GM10847 (cell line): ENCODE measurements around the gene DYRK1A.

ENCODE experiments used
- POLR2A ChIP-seq: IDR thresholded peaks from 2 replicates; pipeline ENCODE4 v1.6.1; 2011; ENCODE audit not compliant: insufficient read length; ENCODE audit errors: extremely low read depth

DYRK1A gene

DNA sequence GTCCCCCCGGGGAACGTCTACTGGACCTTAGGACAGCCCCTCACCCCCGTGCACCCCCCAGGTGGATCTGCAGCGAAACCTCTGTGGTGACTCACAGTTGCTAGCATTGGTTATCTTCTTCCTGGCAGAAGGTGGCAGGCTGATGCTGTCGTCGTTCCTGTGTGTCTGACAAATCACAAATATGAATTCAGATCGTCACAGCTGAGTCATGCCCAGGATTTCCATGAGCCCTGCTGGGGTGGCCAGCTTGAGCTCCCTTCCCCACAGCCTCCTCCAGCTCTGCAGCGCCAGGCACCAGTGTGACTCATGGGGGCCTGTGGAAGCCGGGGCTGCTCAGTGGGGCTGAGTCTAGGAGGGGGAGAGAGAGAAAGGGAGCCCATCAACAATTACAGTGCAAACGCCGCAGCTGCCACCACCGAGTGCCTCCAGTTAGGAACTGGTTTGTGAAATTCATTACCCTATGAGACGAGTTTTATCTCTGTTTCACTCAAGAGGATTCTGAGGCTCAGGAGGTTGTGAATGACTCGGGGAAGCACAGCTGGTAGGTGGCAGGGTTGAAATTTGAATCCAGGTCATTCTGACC is 197.9 kb downstream of the DYRK1A start:
- TF ChIP-seq POLR2A: no peak

DNA sequence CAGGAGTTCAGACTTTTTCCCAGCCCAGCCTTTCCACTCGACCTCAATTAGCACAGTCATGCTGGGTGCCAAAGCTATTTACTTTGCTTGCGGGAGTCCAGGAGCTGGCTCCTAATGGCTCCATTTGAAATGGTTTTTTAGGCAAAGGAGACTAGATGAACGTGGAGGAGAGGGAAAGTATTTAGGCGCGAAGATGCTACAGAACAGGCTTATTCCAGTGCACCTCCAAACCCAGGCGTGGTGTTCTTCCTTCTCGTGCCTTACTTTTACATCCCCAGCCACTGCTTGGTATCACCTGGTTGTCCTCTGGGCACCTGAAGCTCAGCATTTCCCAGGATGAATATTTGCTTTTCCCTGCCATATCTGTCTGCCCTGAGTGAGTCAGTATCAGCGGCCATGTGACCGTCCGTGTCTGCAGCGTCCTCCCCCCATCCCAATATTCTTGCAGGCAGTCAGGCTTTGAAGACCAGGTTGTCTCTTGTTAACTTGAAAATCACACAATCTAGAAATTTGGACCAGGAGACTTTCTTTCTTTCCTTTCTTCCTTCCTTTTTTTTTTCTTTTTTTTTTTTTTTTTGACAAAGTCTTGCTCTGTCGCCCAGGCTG is 198.5 kb downstream of the DYRK1A start:
- TF ChIP-seq POLR2A: no peak

DNA sequence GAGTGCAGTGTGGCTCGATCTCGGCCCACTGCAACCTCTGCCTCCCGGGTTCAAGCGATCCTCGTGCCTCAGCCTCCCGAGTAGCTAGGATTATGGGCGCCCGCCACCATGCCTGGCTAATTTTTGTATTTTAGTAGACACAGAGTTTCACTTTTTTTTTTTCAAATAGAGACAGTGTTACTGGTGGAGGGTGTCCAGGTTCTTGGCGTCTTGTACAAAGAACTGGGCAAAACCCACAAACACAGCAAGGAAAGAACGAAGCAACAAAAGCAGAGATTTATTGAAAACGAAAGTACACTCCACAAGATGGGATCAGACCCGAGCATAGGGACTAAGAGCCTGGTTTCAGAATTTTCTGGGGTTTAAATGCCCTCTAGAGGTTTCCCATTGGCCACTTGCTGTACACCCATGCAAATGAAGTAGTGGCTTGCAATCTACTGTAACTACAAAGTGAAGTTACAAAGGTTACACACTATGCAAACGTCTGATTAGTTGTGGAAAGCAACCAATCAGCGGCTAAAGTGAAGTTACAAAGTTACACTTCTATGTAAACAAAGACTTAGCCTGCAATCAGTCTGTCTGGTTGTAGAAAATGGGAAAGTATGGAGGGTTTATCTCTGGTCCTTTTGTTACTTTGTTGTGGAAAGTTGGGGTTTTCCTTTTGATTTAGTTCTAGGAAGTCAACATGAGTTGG is 199.1 kb downstream of the DYRK1A start:
- no peak for TF ChIP-seq POLR2A

DNA sequence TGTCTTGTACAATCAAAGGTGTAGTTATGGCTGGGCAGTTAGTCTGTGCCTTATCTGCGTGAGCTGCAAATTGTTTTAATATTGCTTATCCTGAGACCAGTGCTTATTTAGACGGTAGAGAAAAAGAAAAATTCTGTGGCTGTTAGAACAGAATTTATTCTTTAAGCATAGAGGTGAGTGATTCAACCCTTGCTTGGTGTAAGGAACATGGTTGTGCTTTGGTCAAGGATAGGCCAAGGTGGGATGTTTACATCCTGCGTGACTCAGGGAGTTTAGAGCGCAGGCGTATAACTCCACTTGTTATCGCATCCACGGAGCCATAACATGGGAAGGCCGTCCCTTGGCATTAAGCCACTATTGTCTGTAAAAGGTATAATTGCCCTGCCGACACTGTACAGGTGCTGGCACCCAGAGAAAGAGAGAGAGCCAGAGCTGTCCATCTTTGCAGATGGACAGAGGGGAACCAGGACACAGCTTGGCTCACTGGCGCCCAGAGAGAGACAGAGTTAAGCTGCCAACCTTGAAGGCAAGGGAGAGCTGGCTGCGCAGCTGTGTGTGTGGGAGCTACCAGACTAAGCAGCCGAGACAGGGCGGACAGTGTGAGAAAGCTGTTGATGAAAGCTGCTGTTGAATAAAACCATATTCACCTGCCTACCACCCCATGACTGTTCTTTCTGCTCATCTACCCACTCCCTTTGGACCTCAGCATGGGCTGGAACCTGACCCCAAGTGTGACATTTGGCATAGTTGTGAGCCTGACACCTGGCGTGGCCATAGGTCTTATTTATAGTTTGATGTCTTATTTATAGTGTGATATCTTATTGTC is 200.4 kb downstream of the DYRK1A start:
- no peak for TF ChIP-seq POLR2A

DNA sequence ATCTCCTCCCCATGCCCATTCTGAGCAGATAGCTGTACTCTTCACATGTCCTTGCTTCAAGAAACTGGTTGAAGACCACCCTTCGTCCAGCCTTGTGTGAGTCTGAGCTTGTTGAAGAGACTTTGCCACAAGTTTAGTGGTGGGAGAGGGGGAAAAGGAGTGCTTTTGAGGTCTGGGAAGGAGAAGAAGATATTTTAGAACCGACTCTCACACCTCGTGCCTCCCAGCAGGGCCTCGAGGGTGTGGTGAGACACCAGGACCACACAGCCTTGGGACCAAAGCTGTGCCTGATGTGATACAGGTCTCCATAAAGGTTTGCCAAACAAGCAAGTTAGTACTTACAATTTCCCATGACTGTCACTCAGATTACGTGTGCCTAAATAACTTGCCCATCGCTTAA is 201.8 kb downstream of the DYRK1A start:
- TF ChIP-seq POLR2A: no peak

DNA sequence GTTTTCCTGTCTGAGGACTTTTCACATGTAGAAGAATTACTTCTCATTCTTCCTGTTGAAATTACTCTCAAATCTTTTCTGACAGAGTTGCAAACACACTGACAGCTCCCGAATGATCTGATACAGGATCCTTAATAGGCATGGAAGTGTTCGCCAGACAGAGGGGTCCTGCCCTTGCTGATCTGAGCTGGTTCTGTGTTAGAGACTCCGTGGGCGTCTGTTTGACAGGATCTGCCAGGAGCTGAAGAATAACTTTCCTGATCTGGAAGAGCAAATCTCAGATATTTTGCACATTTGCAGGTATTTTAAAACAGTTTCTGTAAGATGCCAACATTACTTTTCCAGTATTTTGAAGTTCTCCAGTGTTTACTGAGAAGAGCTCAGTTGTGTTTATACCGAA is 202.3 kb downstream of the DYRK1A start:
- TF ChIP-seq POLR2A: no peak

DNA sequence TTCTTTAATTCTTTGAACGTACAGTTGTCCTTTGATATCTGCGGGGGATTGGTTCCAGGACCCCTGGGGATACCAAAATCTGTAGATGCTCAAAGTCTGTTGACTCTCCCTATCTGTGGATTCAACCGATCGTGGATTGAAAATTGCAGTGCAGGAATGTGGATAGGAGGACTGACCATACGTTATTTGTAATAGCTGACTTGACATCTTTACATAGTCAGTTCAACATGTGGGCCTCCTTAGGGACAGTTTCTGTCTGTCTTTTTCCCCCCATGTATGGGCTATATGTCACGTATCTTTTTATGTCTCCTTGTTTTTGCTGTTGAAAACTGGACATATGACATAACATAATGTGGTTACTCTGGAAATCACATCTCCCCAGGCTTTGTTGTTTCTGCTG is 204.9 kb downstream of the DYRK1A start:
- no peak for TF ChIP-seq POLR2A

DNA sequence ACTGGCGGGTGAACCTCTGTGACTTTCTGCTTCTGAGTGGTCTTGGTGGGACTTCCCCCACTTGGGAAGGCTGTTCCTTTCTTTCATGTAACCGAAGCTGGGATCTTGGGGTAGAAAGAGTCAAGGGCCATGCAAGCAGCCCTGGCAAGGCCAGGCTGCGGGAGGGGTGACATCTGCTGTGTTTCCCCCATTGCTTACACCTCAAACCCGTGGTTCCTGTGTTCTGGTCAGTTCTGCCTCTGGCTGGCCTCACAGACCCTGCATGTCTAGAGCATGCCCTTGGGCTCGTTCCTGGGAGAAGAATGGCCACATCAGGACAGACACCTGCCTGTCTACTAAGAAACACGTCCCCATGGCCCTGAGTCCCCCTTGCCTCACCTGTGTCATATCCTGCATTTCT is 207.7 kb downstream of the DYRK1A start:
- TF ChIP-seq POLR2A: no peak

DNA sequence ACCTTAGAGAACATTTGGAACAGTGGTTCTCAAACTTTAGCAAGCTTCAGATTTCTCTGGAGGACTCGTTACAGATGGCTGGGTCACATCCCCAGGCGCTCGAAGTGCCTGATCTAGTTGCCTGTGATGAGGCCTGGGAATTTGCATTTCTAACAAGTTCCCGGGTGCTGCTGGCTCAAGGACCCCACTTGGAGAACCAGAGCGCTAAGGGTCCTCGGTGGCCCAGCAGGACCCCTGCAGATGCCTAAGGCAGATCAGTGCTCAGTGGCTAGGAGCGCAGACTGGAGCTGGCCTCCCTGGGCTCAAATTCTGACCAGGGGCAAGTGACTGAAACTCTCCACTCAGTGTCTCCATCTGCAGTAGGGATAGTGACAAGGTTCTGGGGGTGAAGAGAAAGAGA is 208.2 kb downstream of the DYRK1A start:
- TF ChIP-seq POLR2A: no peak

DNA sequence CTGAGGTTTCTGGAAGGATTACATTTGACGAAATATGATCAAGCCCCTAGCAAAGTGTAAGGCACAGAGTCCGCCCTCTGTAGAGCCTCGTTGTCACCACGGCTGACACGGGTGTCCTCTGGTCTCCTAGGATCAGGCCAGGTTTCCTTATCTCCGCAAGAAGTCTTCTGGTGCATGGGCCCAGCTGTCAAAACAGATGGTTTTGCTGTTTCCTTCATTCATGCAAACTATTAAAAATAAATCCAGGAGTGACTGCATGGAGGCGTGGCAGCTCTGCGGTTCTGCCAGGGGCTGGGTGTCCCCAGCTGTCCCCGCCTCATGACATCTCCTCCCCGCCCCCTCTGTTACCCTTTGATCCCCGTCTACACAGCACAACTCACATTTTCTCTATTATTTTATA is 209.0 kb downstream of the DYRK1A start:
- no peak for TF ChIP-seq POLR2A
